Measurements from ENCODE around the gene URB1.

DNA sequence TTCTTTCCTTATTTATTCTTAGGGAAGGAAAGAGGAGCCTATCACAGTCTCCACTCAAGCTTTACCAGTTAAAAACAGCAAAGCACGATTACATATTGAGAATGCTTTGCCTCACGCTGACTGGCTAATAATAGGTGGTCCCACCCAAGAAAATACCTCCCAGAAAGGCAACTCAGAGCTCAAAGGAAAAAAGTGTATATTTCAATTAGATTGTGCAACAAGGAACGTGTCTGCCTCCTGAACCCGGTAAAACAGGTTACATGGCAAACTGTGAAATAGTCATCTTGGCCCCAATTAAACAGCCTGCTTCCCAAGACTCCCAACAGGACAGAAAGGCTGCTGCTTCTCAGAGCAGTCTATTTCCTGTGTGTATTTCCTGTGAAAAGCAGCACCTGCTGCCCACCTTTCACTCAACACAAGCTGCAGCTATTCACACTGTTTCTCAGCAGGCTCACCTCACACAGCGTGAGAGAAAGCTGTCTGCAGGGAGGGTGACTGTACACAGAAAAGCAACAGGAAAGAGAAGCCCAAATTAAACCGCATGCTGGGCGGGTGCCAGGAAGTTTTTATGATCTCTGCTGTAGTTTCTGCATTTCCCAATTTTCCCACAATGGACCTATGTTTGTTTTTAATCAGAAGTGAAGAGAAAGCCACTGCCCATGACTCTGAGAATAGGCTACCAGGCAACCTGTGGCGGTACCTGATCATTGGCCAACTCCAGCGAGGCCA is 44.0 kb downstream of the URB1 start:
- no peak for TF ChIP-seq EZH2 (IDR thresholded peaks at IDR 0.05)
- TF ChIP-seq POLR2AphosphoS5 (IDR thresholded peaks at IDR 0.05; ENCODE audit: borderline replicate concordance, low read depth, low read length), result no peak
- TF ChIP-seq FOXP2 (optimal IDR thresholded peaks at IDR 0.05; ENCODE audit: control extremely low read depth, extremely low read length, insufficient read depth), result no peak

Measured in SK-N-MC (cell line).